Transverse colon (tissue), 4 donors: ENCODE measurements around the gene XRCC5.

Experiments
- CTCF ChIP-seq, 5 experiments: fragments of 200-600 bp in 3 of 5; fragments of 450-650 bp in 2 of 5; sonication (generic) in 3 of 5; IDR thresholded peaks; 1 replicate in 2 of 5; 2 replicates in 3 of 5; pipeline ENCODE4 v1.5.1; 2016 to 2017; ENCODE audit warnings: antibody characterized with exemption in 5 of 5, inconsistent platforms in 3 of 5, mild to moderate bottlenecking in 2 of 5, moderate library complexity in 1 of 5
- POLR2A ChIP-seq: fragments of 450-650 bp; IDR thresholded peaks from one replicate; pipeline ENCODE4 v1.6.1; 2016; ENCODE audit warnings: antibody characterized with exemption, mild to moderate bottlenecking, moderate library complexity
- POLR2AphosphoS5 ChIP-seq, 3 donors: sonication (generic); formaldehyde crosslinking; IDR thresholded peaks; one replicate each; pipeline ENCODE4 v1.6.1; 2016; ENCODE audit warnings: antibody characterized with exemption in 3 of 3

- no peak for TF ChIP-seq CTCF (IDR thresholded peaks at IDR 0.05)
- no peak for TF ChIP-seq POLR2AphosphoS5 (IDR thresholded peaks at IDR 0.05)
- TF ChIP-seq POLR2A, result no peak
Observed at GRCh38 chr2:216074794-216075193, 34.4 kb upstream of the XRCC5 start.
